GM21619 (cell line): ENCODE data around the gene SPATA7.
A peak's percentile ranks its signal among the peaks of the same experiment; 100 is the strongest.
"Not testable (repeated sequence)": the region's sequence is repeated elsewhere in the genome, so short reads cannot be mapped to it uniquely, and the experiment has no call there.

ENCODE experiments used
- ATAC-seq: cut with Tn5 transposase; IDR thresholded peaks from one replicate; pipeline ENCODE4 v1.9.1; 2021; ENCODE audit not compliant: unreplicated experiment

The SPATA7 gene, protein sequence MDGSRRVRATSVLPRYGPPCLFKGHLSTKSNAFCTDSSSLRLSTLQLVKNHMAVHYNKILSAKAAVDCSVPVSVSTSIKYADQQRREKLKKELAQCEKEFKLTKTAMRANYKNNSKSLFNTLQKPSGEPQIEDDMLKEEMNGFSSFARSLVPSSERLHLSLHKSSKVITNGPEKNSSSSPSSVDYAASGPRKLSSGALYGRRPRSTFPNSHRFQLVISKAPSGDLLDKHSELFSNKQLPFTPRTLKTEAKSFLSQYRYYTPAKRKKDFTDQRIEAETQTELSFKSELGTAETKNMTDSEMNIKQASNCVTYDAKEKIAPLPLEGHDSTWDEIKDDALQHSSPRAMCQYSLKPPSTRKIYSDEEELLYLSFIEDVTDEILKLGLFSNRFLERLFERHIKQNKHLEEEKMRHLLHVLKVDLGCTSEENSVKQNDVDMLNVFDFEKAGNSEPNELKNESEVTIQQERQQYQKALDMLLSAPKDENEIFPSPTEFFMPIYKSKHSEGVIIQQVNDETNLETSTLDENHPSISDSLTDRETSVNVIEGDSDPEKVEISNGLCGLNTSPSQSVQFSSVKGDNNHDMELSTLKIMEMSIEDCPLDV

DNA sequence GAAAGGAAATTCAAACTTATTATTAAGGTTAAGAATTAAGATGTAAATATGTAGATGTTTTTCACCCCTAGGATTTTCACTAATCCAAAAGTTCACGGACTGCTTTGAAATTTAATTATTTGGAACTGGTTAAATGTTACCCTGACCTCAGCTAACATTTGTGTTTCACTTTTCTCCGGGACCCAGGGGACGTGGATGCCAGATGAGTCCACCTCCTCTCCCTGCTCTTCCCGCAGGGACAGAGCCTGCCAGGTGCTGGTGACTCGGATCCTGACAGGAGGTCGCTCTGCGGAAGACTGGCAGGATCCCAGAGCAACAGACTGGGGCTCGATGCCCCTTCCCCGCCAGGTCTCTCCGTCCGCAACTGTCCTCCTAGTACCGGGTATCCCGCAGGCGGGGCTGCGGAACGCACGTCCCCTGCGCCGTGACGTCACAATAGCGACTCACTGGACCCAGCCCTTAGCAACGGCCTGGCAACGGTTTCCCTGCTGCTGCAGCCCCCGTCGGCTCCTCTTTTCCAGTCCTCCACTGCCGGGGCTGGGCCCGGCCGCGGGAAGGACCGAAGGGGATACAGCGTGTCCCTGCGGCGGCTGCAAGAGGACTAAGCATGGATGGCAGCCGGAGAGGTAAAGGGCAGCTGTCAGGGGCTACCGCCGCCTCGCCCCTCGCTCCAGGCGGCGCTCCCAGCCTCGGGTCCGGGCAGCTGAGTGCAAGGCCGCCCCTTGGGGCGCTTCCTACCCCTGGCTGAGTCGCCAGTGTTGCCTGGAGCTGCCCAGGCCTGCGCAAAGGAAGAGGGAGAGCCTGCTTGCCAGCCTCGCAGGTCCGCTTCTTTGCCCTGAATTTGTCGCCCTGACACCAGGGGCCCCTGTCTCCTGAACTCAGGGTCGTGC lies at the start of gene SPATA7:
Gene SPATA7 (plus strand): TSS at position 446 of the 890 bp plus-strand sequence. CDS start 162 bp downstream, at position 608.
- ATAC-seq: peak; percentile 99

DNA sequence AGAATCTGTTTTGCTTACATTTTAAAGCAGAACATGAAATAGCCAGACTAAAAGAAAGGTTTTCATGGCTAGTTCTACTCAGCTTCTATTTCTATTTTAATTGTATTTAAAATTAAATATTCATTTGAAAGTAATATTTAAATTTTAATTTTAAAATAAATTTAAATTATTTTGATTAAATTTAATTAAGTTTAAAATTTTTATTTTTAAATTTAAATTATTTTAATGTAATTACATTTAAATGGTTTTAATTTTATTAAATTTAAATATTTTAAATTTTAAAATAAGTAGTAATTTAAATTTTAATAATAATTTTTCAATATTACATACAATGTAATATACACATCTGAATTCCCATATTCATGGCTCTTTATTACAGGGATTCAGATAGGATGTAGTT lies 45.1 kb upstream of the SPATA7 start:
- no peak for ATAC-seq

DNA sequence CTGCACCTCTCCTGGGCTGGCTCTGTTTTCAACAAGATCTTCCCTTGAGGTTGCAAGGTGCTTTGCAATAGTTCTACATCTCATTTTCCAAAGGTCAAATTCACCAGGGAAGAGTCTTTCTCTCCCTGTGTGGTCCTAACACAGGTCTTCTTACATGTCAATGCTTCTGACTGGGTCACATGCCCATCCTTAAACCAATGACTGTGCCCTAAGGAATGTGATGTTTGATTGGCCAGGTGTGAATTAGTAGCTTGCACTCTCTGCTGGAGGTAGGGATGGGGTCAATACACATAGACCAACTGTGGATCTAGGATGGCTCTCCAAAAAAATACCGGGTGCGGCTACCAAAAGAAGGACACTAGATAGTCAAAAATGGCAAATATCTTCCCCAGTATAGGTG lies 42.5 kb upstream of the SPATA7 start:
- no peak for ATAC-seq

DNA sequence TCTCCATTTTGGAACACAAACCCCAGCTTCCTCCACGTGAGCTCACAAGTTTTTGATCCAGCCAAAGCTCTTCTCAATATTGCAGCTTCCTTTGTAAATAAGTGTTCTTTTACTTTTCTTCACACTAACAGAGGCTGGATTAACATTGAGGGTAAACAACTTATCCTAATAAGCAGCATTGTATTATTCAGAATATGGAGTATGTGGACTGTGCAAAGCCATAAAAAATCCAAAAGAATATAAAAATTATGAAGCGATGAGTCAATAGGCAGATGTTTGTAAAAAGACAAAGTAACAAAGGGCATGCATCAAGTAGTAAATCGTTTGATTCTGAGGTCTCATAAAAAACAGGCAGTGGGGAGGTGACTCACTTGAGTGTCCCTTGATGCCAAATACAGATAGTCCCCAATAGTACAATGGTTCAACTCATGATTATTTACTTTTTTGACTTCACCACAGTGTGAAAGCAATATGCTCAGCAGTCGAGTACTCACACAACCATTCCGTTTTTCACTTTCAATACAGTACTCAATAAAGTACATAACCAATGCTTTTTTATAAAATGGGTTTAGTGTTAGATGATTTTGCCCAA lies 39.3 kb upstream of the SPATA7 start:
- no peak for ATAC-seq

DNA sequence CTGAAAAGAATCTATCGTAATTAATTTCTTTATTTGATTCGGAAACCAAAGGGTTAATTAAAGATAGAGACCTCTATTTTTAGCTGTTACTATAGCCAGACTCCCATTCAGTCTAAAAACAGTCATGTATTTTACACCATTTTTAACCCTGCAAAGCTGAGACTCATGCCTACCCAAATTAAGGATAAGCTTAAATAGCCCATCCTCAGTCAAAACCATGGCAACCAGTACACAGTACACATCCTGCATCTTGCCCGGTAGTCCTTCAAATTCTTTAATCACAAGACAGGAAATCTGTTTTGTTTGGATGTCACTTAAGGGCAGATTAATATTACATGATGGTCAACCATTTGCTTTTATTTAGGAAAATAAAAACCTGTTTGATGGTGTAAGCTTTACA lies 36.9 kb upstream of the SPATA7 start:
- no peak for ATAC-seq

DNA sequence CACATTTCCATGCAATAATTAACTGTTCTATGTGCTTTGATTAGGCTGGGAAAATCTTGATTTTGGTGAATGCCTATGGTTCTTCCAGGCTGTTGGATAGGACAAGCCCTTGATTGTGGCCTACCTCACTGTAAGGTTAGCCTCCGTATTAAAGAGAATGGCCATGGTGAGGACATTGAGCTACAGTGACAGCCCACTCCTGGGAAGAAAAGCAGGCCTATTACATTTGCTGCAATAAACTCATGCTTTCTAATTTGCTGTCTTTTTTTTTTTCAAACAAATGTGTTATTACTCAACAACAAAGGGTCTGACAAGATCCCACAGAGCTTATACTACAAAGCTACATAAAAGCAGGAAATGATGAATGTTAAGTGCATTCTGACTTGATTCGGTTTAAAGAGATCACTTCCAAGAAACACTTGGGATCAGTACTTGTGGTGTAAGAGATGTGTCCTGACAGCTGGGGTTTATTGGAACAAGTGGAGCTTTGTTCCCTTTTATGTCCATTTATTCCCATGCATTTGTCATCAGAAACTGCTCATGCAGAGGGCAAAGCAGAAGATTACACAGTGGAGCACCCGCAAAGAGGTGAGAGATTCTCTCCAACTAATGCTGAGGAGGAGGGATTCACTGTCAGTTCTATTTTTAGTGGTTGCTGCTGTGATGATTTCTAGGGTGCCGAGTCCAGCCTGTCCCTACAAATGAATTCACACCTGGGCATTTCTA lies 33.3 kb upstream of the SPATA7 start:
- ATAC-seq: no peak

DNA sequence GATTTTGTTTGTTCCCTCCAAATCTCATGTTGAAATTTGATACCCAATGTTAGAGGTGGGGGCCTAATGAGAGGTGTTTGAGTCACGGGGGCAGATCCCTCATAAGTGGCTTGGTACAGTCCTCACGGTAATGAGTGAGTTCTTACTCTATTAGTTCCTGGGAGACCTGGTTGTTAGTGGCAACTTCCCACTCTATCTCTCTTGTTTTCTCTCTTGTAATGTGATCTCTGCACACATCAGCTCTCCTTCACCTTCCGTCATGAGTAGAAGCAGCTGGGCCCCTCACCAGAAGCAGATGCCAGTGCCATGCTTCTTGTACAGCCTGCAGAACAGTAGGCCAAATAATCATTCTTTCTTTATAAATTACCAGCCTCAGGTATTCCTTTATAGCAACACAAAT lies 32.8 kb upstream of the SPATA7 start:
- no peak for ATAC-seq

DNA sequence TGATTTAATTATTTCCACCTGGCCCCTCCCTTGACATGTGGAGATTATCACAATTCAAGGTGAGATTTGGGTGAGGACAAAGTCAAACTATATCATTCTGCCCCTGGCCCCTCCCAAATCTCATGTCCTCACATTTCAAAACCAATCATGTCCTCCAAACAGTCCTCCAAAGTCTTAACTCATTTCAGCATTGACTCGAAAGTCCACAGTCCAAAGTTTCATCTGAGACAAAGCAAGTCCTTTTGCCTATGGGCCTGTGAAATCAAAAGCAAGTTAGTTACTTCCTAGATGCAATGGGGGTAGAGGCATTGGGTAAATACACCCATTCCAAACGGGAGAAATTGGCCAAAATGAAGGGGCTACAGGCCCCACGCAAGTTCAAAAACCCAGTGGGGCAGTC lies 31.1 kb upstream of the SPATA7 start:
- ATAC-seq: no peak

DNA sequence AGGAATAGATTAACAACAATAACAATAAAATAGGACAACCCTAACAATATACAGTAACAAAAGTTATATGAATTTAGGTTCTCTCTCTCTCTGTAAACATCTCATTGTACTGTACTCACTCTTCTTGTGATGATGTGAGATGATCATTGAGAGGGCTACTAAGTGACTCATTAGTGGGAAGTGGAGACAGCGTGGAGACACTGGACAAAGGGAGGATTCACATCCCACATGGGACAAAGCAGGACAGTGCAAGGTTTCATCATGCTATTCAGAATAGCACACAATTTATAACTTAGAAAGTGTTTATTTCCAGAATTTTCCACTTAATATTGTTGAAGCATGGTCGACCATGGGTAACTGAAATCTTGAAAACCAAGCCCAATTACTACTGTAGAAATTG lies 26.0 kb upstream of the SPATA7 start:
- no peak for ATAC-seq

DNA sequence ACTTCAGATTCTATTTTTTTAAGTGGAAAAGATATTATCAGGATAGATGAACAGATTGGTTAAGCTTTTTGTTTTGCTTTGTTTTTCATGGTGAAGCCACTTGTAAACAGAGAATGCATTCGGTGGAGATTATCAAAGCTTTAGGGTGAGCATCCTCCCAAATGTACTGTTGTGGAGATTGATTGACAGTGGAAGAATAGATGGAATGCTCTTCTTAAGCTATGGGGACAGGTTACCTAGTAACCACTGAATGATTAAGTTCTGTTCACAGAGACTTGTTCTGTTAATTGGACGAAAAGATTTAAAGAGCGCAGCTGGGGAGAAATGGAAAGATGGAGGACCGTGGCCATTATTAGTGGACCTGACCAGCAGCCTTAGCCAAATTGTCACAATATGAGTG lies 21.8 kb upstream of the SPATA7 start:
- no peak for ATAC-seq

DNA sequence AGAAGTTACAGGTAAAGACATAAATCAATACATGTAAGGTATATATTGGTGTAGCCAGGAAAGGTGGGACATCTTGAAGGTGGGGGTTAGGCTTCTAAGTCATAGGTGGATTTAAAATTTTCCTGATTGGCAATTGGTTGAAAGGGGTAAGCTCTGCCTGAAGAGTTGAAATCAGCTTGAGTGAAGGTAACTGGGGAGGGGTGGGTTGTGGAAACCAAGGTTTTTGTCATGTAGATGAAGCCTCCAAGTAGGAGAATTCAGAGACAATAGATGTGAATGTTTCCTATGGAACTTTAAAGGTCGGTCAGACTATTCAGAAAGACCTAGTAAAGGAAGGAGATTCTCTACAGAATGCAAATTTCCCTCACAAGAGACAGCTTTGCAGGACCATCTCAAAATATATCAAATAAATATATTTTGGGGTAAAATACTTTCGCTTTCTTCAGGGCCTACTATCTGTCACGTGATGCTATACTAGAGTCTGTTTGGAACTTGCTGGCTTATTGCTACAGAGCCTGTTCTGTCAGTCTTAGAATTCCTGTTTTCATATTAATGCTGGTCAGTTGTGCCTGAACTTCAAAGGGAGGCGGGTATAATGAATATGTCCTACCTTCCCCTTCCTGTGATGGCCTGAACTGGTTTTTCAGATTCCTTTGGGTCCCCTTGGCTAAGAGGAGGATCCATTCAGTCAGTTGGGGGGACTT lies 20.6 kb upstream of the SPATA7 start:
- ATAC-seq: no peak

DNA sequence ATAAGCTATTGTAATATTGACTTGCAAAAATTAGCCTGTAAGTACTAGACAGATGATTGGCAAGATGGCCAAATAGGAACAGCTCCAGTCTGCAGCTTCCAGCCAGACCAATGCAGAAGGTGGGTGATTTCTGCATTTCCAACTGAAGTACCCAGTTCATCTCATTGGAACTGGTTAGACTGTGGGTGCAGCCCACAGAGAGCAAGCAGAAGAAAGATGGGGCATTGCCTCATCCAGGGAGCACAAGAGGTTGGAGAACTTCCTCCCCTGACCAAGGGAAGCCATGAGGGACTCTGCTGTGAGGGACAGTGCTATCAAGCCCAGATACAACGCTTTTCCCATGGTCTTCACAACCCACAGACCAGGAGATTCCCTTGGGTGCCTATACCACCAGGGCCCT lies 16.0 kb upstream of the SPATA7 start:
- ATAC-seq: no peak

DNA sequence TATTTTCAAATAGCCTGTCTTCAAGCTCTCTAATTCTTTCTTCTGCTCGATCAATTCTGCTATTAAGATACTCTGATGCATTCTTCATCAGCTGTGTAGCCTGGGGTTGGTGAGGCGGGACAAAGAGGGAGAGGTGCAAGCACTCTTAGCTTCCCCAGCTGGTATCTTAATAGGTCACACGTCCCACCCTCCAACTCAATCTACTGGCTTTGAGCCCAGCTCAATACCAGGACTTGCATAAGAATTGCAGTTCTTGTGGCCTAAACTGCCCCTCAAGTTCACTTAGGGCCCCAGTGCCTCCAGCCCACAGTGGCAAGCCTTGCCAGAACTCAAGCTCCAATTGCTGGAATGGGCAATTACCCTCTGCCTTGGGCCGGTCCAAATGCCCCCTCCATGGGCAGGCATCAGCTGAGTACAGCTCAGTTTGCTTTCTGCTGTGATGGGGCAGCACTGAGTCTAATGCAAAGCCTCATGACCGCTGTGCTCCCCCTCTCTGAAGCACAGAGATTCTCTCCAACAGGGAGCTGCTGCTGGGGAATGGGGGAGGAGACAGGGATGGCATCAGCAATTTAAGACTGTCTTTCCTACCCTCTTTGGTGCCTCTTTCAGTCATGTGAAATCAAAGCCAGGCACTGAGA lies 5.6 kb upstream of the SPATA7 start:
- ATAC-seq: no peak

DNA sequence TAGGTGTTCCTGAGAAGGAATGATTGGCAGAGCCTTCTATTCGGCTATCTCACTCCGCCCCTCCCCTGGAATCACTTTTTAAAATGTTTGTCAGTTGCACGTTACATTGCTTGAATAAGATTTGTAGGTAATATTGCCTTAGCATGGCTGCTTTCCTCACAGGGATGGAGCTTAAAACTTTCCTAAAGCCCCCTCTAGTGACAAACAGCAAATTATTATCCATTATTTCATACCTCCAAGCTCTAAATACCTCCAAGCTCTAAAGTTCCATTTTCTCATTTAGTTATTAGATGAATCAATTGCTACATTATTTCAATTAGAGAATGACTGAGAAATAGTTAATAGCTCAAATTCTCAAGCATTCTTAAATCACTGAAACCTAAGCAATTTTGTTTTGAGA lies 5.1 kb upstream of the SPATA7 start:
- ATAC-seq: no peak

DNA sequence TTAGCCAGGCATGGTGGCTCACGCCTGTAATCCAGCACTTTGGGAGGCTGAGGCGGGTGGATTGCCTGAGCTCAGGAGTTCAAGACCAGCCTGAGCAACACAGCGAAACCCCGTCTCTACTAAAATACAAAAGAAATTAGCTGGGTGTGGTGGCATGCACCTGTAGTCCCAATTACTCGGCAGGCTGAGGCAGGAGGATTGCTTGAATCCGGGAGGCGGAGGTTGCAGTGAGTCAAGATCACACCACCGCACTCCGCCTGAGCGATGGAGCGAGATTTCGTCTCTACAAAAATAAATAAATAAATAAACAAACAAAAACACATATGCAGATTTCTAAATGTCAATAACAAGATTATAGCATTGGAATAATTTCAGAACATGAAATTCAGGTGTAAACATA lies 3.8 kb upstream of the SPATA7 start:
- not testable (repeated sequence) for ATAC-seq

DNA sequence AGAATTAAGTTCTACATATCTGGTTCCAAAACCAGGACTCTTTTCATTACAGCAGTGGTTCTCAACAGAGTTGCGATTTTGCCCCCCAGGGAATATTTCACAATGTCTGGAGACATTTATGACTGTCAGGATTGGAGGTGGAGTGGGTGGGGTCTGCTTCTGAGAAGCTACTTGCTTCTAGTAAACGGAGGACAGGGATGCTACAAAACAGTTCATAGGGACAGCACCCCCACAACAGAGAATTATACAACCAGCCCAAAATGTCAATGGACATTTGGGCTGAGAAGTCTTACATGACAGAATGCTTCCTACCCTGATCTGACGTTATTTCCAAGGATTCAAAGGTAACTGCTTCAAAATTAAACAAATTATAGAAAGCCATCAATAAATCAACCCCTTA lies 739 bp upstream of the SPATA7 start:
- ATAC-seq: no peak

DNA sequence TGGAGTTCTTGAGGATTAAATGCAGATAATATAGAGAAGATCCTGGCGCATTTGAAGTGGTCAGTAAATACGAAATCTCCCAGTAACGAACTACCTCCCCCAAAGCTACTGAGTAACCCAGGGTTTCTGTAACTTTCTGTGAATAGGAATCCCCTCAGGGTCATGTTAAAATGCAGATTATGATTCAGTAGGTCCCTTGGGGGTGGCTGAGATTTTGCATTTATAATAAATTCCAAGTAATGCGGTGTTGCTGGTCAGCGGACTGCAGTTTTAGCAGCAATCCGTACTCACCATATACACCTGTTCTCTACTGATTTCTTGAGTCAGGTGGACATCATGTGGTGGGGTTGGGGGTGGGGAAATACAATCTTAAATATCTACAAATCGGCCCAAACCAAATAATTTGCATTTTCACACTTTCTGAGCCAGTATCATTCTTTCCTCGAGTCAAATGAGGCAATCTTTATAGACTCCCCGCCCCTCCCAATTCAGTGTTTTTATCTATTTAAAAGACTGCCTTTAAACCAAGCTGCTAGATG lies 868 bp downstream of the SPATA7 start:
- ATAC-seq: no peak

DNA sequence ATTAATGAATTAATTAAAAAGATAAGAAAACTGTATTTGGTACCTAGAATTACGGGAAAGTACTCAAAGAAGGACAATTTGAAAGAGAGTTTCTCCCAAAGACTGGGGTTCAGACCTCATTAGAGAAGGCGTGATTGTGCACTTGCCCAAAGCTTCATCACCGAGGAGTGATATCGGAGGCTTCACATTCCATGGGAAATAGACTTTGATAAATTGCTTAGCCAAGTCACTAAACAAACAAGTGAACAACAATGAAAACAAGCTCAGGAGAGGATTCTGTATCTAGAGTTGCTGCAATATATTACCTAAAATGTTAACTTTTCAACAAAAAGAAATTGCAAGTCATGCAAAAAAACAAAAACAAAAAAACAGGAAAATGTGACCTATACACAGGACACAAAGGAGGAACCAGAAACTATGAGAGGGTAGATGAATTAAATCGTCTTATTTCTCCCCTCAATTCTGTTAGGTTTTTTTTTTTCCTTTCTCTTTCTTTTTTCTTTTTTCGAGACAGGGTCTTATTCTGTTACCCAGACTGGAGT lies 3.4 kb downstream of the SPATA7 start:
- ATAC-seq: no peak

DNA sequence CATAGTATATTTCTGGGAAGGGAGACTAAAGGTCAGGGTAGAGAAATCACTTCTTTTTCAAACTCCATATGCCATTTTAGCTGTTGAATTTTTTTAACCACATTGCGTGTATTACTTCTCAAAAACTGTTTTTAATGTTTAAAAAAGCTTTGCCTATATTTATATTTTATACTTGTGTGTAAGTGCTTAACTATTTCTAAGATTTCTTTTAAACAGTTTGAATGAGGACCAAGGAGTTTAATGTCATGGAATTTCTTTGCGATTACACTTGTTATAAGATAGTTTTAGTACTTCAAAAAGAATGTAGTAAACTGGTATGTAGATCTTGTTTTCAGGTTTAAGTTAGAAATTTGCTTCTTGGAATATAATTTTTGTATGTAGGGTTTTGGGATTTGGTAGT lies 7.2 kb downstream of the SPATA7 start:
- ATAC-seq: no peak
